H1 (cell line): ENCODE measurements around the gene KLHDC7B. TPM values are rescaled to one million over a fixed set of nuclear protein-coding genes. Genes with fewer than 3 reads are reported as not detected.

Experiments
- polyA plus RNA-seq, 7 experiments: library from polyadenylated mRNA; depleted of rRNA in 3 of 7; stranded (reverse) in 5 of 7; unstranded in 2 of 7; fragments of >200 nt in 5 of 7; fragments of 200-250 nt in 2 of 7; gene quantifications; 1 replicate in 5 of 7; 2 replicates in 1 of 7; 4 replicates in 1 of 7; pipeline versions ENCODE4 v1.2.1 to v1.2.3, GENCODE V29; 2011 to 2013; ENCODE audit warnings: missing spikeins in 2 of 7, mixed read lengths in 2 of 7
- total RNA-seq: library from RNA; stranded (reverse); fragmentation: NEBNext Ultra II Directional; extraction: Animal tissue kit (Norgen Biotek cat#: 25700); gene quantifications from 2 replicates; pipeline ENCODE4 v1.2.1, GENCODE V29; 2021
- TF ChIP-seq, protein P1 (sequence below): IDR thresholded peaks from 2 replicates; pipeline ENCODE4 v1.6.1; 2012; ENCODE audit warnings: low read length, inconsistent platforms

The KLHDC7B gene
- total and polyA plus RNA-seq, 2 of the 8 experiments (the other 6 are each of a cell fraction or from before 2014, with no cell fraction given), result not detected

- TF ChIP-seq, protein P1, sequence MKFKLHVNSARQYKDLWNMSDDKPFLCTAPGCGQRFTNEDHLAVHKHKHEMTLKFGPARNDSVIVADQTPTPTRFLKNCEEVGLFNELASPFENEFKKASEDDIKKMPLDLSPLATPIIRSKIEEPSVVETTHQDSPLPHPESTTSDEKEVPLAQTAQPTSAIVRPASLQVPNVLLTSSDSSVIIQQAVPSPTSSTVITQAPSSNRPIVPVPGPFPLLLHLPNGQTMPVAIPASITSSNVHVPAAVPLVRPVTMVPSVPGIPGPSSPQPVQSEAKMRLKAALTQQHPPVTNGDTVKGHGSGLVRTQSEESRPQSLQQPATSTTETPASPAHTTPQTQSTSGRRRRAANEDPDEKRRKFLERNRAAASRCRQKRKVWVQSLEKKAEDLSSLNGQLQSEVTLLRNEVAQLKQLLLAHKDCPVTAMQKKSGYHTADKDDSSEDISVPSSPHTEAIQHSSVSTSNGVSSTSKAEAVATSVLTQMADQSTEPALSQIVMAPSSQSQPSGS, result no peak
Observed at GRCh38 chr22:50578776-50579310, 33.1 kb downstream of the KLHDC7B start (continued).
